HG02938 (cell line): ENCODE measurements around the gene GCNT4.

ENCODE experiments used
- ATAC-seq: cut with Tn5 transposase; IDR thresholded peaks from one replicate; pipeline ENCODE4 v1.9.1; 2021; ENCODE audit warnings: mild to moderate bottlenecking, moderate library complexity; ENCODE audit not compliant: unreplicated experiment

Gene GCNT4

GRCh38 chr5:75018805-75019587, 33.4 kb downstream of the GCNT4 start:
- no peak for ATAC-seq

GRCh38 chr5:75017971-75018370, 34.4 kb downstream of the GCNT4 start:
- no peak for ATAC-seq

- no peak for ATAC-seq
Measured at GRCh38 chr5:75016896-75017295, 35.5 kb downstream of the GCNT4 start.

- no peak for ATAC-seq
Measured at GRCh38 chr5:75012748-75013147, 39.6 kb downstream of the GCNT4 start.

GRCh38 chr5:75010838-75011237, 41.5 kb downstream of the GCNT4 start:
- no peak for ATAC-seq

GRCh38 chr5:75009556-75010345, 42.6 kb downstream of the GCNT4 start:
- ATAC-seq = no peak

GRCh38 chr5:75006865-75007822, 45.2 kb downstream of the GCNT4 start:
- ATAC-seq = no peak

- no peak for ATAC-seq
Measured at GRCh38 chr5:75005561-75005960, 46.8 kb downstream of the GCNT4 start.
